ENCODE measurements around the gene PSMG4.

- TF ChIP-seq CTCF (conservative IDR thresholded peaks at IDR 0.05; ENCODE audit: low read depth, low read length) (no peak), EZH2 (IDR thresholded peaks at IDR 0.05; ENCODE audit: low read length, unreplicated experiment) (no peak), EZH2phosphoT487 (IDR thresholded peaks at IDR 0.05; ENCODE audit: borderline replicate concordance, low read length) (no peak)
Measured at GRCh38 chr6:3273707-3274521, 15.2 kb downstream of the PSMG4 start.
